Measurements from ENCODE around the gene OR9Q1. TPM values are rescaled to one million over a fixed set of nuclear protein-coding genes. Genes with fewer than 3 reads are reported as not detected.

Gene OR9Q1
- total and polyA plus RNA-seq, 7 donors: not detected

DNA sequence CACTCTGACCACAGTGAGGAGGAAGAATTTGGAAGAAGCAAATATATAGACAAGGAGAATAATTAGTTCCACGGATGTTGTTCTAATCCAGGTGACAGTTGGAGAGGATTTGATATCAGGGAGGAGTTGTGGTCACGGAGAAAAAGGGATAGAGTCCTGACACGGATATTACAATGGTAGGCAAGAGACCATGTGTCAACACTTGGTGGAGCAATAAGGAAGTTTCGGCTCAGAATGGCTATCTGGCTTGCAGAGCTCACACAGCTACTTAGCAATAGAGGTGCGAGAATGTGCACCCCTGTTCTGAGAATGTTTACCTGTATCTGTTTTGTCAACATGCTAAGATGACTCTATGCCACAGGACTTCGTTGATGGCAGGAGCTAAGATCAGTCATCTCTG lies 154.8 kb downstream of the OR9Q1 start:
- no peak overlapping the region for H3K27ac ChIP-seq
- DNase-seq: no peak
- H3K36me3 ChIP-seq: no peaks in the 10 kb centered on the region
- intact Hi-C loops (cut with DNase I): no loop called here
- no peaks in the 10 kb centered on the region for H3K4me1 ChIP-seq
- TF ChIP-seq POLR2AphosphoS5 (IDR thresholded peaks at IDR 0.05) (no peak), POLR2A (IDR thresholded peaks at IDR 0.05) (no peak), EP300 (IDR thresholded peaks at IDR 0.05) (no peak), CTCF (IDR thresholded peaks at IDR 0.05) (no peak)
- H3K27me3 ChIP-seq: no peaks in the 10 kb centered on the region
- 19 to 65% methylated on average over 6 of the region's 6 CpGs for WGBS, 2 donors
- H3K9me3 ChIP-seq: no peaks in the 10 kb centered on the region
- H3K4me3 ChIP-seq: no peak overlapping the region

DNA sequence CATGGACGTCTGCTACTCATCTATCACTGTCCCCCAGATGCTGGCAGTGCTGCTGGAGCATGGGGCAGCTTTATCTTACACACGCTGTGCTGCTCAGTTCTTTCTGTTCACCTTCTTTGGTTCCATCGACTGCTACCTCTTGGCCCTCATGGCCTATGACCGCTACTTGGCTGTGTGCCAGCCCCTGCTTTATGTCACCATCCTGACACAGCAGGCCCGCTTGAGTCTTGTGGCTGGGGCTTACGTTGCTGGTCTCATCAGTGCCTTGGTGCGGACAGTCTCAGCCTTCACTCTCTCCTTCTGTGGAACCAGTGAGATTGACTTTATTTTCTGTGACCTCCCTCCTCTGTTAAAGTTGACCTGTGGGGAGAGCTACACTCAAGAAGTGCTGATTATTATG lies 156.0 kb downstream of the OR9Q1 start:
- H3K4me1 ChIP-seq: no peaks in the 10 kb centered on the region
- no peaks in the 10 kb centered on the region for H3K9me3 ChIP-seq
- TF ChIP-seq POLR2AphosphoS5 (IDR thresholded peaks at IDR 0.05) (no peak), EP300 (IDR thresholded peaks at IDR 0.05) (no peak), CTCF (IDR thresholded peaks at IDR 0.05) (no peak), POLR2A (IDR thresholded peaks at IDR 0.05) (no peak)
- DNase-seq: no peak
- H3K4me3 ChIP-seq: no peak overlapping the region
- intact Hi-C loops (cut with DNase I): no loop called here
- no peaks in the 10 kb centered on the region for H3K36me3 ChIP-seq
- H3K27me3 ChIP-seq: no peaks in the 10 kb centered on the region
- H3K27ac ChIP-seq: no peak overlapping the region
- 84 to 91% methylated on average over 7 of the region's 7 CpGs for WGBS, 2 donors

DNA sequence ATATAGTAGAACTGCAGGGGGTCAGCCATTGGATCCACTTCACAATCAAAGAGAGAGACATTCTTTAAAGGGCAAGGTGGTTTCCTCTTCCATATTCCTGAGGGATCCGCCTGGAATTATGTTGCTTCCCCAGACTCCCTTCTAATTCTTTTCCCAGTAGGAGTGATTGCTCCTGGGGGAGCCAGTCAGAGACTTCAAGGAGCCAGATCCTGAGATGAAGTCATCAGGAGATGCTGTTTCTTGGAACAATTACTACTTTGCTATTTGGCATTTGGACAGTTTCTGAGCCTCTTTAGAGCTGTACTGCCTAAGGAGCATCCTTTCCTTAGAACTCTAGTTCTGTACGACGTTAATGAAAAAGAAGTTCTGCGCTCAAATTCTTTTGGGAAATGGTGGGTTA lies 163.3 kb downstream of the OR9Q1 start:
- no peak for TF ChIP-seq POLR2A (IDR thresholded peaks at IDR 0.05)
- no peak for TF ChIP-seq EP300 (IDR thresholded peaks at IDR 0.05)
- no peak for TF ChIP-seq CTCF (IDR thresholded peaks at IDR 0.05)
- TF ChIP-seq POLR2AphosphoS5 (IDR thresholded peaks at IDR 0.05): no peak
- no peak overlapping the region for H3K27ac ChIP-seq
- no peak for DNase-seq
- H3K9me3 ChIP-seq: no peaks in the 10 kb centered on the region
- intact Hi-C loops (cut with DNase I): no loop called here
- no peaks in the 10 kb centered on the region for H3K36me3 ChIP-seq
- no peaks in the 10 kb centered on the region for H3K27me3 ChIP-seq
- H3K4me3 ChIP-seq: no peak overlapping the region
- WGBS, 2 donors: 93 to 95% methylated on average over 4 of the region's 4 CpGs
- no peaks in the 10 kb centered on the region for H3K4me1 ChIP-seq

GRCh38 chr11:58188770-58189169 lies 165.1 kb downstream of the OR9Q1 start, which contains the start of gene OR9Q2:
OR9Q2 (plus strand) TSS chr11:58189070; CDS start chr11:58190491, 1,421 bp downstream.
- H3K27me3 ChIP-seq: no peaks in the 10 kb centered on the region
- intact Hi-C loops (cut with DNase I): no loop called here
- H3K4me3 ChIP-seq: no peak within 1 kb of the TSS
- no peaks in the 10 kb centered on the region for H3K36me3 ChIP-seq
- no peaks in the 10 kb centered on the region for H3K4me1 ChIP-seq
- DNase-seq: no peak
- no peak within 1 kb of the TSS for H3K27ac ChIP-seq
- no peaks in the 10 kb centered on the region for H3K9me3 ChIP-seq
- no peak for TF ChIP-seq EP300 (IDR thresholded peaks at IDR 0.05)
- TF ChIP-seq POLR2A (IDR thresholded peaks at IDR 0.05): no peak
- TF ChIP-seq POLR2AphosphoS5 (IDR thresholded peaks at IDR 0.05): no peak
- TF ChIP-seq CTCF (IDR thresholded peaks at IDR 0.05): no peak
- 84 to 88% methylated on average over 2 of the region's 2 CpGs for WGBS, 2 donors

DNA sequence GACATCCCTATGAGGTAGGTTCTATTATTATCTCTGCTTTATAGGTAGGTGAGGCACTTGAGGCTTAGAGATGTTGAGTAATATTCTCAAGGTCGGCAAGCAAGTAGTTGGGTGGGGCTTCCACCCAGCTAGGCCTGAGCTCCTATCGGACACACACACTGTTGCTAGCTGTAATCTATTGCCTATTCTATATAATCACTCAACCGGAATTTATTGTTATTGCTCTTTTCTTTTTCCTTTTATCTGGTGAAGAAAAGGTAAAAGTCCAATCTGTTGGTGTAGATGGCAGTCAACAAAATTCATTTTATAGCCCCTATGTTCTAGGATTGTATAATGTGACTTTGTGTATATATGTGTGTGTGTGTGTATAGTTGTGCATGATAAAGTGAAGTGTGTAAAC lies 168.5 kb downstream of the OR9Q1 start:
- 19 to 69% methylated on average over 3 of the region's 3 CpGs for WGBS, 2 donors
- TF ChIP-seq POLR2AphosphoS5 (IDR thresholded peaks at IDR 0.05) (no peak), EP300 (IDR thresholded peaks at IDR 0.05) (no peak), POLR2A (IDR thresholded peaks at IDR 0.05) (no peak), CTCF (IDR thresholded peaks at IDR 0.05) (no peak)

More for the DNA sequence above, 168.5 kb downstream of the OR9Q1 start:
- Histone ChIP-seq H3K4me1 (no peaks in the 10 kb centered on the region), H3K4me3 (no peak overlapping the region), H3K9me3 (no peaks in the 10 kb centered on the region), H3K27me3 (no peaks in the 10 kb centered on the region), H3K27ac (no peak overlapping the region), H3K36me3 (no peaks in the 10 kb centered on the region)
- no peak for DNase-seq
- intact Hi-C loops (cut with DNase I): no loop called here
